ENCODE results near the gene COL6A2.
"Not testable (repeated sequence)": the region's sequence is repeated elsewhere in the genome, so short reads cannot be mapped to it uniquely, and the experiment has no call there.

Gene COL6A2

DNA sequence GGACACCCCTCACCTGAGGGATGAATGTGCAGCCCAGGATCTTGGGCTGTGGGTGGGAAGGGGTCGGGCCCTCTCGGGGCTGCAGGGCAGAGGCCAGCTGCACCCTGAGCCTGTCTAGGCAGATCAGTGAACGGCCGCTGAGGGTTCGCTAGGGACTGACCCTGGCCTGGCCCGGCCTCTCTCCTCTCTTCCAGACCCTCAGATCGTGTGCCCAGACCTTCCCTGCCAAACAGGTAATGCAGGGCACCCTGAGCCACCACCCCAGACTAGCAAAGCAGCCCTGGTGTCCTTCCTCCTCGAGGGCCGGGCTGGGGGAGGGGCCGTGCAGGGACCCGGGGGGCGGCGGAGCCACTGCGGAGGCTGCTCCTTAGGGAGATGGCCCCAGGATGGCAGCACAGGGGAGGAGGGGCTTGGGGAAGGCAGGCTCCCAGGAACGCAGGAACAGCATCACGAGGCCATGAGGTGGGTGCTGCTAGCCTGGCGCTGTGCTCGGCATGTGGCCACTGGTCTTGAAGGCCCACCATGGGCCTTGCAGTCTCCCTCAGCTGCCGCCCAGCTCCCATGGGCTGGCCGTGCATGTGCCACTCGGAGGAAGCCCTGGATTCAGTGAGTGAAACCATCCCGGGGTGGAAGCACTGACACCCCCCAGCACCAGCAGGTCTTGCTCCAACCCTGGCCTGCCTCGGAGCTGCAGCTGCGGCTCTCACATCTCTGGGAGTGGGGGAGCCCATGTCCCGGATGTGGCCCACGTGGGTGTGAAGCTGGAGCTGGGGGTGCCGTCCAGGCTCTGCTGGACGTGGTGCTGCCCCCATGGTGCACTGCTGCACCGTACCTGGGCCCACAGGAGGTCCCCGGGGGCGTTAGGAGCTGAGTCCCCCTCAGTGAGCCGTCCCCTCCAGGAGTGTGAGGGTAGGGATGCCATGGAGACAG lies 28.7 kb downstream of the COL6A2 start:
- DNase-seq (ENCODE audit: low read depth): no peak

DNA sequence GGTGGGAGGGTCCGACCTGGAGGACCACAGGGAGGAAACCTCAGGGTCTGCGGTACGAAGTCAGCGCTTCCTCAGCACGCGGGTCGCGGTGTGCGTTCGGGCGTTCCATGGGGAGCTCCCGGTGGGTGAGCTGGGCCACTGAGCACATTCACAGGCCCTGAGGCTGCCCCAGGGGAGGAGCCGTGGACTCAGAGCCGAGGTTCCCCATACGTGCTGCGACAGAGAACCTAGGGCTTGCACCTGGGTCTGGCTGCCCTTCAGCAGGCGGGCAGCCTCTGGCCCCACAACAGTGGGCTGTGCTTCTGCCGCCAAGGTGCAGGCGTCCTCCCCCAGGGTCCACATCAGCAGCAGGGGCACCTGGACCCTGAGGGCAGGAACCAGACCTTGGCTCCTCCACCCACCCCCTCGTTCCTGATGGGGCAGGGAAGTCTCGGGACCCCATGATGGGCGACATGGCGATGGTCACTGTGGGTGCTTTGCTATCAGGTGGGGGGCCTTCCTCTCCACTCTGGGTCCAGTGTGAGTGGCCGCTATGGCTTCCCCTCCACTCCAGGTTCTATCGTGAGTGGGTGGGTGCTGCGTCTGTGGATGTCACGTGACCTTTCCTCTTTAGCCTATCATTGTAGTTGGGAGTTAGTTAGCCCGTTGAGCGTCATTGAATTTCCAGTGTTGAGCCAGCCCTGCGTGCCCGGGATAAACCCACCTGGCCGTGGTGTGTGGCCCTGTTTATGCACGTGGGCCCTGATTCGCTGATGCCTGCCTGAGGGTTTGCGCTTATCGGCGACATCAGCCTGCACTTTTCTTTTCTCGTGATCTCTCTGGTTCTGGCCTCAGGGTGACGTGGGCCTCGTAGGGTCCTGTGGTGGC lies 29.6 kb downstream of the COL6A2 start:
- DNase-seq (ENCODE audit: low read depth): no peak

DNA sequence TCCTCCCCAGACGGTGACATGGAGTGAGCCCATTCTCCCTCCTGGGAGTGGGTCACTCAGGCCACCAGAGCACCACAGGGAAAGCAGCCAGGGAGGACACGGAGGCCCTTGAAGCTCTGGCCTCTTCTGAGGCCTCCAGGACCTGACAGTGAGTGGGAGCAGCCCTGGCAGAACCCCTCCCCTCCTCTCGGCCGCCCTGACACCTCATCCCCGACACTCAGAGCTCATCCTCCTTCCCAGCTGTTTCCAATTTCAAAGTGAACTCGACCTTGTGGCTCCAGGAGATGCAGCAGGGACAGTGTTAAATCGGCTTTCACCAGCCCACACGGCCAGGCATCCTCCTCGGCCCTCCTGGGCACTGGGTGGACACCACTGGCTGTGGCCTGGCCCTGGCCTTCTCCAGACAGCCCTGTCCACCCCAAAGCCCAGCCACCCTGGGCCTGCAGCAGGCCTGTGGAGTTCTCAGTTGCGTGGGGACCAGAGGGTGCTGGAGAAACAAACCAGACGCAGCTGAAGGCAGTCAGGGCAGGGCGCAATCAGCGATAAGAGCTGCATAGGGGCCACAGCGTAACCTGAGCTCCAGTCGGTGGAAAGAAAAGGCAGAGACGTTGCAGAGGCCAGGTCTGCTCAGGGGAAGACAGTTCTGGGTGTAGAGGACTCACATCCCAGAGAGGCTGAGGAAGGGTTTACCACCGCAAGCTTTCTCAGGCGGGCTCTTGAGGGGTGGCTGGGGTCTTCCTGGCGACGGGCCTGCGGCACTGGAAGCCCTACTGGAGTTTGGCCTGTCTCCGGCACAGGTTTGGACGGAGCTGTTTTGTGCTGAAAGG lies 30.4 kb downstream of the COL6A2 start:
- DNase-seq (ENCODE audit: low read depth): no peak

DNA sequence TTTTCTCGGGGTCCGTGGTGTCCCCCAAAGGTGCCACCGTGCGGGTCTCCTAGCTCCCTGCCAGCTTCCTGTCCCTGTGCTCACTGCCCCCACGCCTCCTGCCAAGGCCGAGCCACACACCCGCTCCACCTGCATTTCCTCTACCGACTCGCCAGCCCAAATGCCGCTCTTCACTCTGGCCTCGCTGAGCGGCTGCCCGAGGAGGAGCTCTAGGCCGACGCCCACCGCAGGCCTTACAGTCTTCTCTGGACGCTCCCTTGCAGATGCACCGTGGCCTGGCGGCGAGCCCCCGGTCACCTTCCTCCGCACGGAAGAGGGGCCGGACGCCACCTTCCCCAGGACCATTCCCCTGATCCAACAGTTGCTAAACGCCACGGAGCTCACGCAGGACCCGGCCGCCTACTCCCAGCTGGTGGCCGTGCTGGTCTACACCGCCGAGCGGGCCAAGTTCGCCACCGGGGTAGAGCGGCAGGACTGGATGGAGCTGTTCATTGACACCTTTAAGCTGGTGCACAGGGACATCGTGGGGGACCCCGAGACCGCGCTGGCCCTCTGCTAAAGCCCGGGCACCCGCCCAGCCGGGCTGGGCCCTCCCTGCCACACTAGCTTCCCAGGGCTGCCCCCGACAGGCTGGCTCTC lies 31.1 kb downstream of the COL6A2 start:
- DNase-seq (ENCODE audit: low read depth): no peak

DNA sequence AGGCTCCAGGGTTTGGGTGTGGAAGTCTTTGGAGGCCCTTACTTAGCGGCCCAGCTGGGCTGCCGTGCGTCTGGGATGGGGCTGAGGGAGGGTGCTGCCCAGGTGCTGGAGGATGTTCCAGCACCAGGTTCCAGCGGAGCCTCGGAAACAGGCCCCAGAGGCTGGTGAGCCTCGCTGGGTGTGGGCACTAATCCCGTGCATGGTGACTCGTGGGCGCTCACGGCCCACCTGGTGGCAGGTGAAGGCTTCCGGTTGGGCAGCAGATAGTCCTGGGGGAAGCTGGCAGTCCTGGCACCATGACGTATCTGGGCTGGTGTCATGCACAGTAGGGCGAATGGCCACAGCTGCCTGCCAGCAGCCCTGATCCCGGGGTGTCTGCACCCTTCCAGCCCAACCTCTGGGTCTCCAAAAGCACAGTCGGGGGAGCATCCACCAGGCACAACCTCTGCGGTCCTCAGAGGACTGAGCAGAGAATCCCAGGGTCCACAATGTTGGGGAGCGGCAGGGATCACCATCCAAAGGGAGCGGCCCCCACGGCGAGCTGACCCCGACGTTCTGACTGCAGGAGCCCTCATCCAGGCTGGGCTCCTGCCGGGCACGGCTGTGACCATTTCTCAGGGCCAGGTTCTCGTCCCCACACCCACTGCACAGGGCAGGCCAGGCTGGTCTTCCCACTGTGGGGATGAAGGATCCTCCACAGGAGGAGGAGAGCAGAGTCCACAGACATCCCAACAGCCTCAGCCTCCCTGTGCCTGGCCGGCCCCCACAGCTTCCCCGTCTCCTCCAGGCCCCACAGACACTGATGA lies 32.1 kb downstream of the COL6A2 start:
- no peak for DNase-seq (ENCODE audit: low read depth)

DNA sequence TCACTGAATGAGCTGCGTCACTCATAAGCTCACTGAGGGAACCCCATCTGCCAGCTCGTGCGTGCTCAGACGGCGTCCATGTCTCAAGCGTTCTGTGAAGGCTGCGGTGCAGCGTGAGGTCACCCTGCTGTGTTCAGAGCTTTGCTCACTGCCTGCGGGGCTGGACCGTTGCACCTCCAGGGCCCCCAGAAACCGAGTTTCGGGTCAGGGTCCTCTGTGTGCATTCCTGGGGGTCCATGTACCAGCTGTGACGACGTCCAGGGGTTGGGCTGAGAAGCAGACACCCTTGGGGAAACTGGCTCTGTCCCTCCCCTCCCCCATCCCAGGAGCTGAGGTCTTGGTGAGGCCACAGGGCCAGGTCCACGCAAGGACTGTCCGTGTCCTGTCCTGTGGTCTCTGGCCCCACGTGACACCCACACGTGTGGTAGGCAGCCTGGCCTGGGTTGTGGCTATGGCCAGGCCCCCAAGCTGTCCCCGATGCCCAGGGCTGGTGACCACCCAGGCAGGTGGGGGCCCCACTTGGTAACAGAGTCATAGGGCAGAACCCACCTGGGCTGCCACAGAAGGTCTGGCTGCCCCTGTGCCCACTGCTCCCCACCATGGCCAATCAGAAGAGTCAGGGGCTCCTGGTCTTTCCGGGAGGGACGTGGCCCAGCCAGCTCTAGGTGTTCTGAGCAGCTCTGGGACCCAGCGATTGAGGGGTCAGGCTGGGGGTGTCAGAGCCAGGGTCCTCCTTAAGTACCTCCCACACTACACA lies 33.1 kb downstream of the COL6A2 start:
- DNase-seq (ENCODE audit: low read depth): no peak

DNA sequence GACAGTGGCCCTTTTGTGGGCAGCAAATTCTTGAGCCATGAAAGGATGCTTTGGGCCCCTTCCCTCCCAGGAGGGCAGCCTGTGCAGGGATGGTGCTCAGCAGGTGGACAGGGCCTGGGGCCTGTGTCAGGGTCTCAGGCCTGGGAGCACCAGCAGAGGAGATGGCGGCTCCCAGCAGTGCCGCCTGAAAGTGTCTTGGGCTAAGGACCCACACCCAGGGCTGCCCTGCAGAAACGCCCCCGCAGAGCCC lies 33.6 kb downstream of the COL6A2 start:
- no peak for DNase-seq (ENCODE audit: low read depth)

DNA sequence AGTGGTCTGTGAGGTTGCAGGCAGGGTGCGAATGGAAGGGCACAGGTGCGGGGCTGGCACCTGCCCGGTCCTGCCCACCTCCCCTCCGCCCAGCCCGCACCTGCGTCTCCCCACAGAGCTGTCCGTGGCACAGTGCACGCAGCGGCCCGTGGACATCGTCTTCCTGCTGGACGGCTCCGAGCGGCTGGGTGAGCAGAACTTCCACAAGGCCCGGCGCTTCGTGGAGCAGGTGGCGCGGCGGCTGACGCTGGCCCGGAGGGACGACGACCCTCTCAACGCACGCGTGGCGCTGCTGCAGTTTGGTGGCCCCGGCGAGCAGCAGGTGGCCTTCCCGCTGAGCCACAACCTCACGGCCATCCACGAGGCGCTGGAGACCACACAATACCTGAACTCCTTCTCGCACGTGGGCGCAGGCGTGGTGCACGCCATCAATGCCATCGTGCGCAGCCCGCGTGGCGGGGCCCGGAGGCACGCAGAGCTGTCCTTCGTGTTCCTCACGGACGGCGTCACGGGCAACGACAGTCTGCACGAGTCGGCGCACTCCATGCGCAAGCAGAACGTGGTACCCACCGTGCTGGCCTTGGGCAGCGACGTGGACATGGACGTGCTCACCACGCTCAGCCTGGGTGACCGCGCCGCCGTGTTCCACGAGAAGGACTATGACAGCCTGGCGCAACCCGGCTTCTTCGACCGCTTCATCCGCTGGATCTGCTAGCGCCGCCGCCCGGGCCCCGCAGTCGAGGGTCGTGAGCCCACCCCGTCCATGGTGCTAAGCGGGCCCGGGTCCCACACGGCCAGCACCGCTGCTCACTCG lies 34.1 kb downstream of the COL6A2 start:
- DNase-seq (ENCODE audit: low read depth): no peak

DNA sequence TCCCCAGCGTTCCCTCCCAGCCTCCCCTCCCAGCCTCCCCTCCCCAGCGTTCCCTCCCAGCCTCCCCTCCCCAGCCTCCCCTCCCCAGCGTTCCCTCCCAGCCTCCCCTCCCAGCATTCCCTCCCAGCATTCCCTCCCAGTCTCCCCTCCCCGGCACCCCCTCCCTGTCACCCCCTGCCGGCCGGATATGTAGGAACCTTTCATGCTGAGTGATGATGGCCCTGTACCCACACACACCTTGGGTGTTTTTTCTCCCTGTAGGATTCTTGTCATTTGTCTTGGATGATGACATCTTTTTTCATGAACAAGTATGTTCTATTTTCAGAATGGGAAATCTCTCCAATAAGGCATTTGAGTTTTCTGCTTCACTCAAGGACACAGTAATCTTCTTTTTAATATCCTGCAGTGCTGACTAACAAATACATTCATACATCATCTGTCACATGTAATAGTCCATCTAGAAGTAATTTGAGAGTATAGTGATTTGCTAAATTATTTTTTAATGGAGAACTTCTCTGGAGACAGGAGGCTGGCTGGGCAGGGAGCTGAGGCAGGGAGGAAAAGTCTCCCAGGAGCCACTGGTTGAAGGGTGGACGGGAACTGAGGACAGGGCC lies 38.0 kb downstream of the COL6A2 start:
- DNase-seq (ENCODE audit: low read depth): no peak

DNA sequence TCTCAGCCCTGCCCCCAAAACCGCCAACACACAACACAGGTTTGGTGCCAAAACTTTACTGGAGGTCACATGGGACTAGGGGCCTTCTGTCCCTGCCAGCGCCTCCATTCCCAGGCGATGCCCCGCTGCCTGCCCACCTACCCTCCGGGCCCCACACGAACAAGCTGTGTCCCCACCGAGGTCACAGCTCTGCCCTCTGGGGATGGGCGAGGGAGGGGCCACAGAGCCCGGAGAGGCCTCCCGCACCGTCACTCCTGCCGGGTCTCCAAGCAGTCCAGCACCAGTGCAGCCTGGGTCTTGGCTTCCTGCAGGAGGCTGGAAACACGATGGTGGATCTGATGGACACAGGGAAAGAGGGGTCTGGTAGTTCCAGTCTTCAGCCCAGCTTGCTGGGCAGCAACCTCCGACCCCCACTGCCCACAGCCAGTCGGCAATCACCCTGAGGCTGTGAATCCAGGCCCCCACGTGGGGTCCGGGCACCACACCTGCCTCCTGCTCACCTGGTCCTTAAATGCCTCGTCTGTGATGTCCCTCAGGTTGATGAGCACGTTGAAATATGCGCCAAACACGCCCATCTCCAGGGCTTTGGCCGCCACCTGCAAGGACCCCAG lies 38.9 kb downstream of the COL6A2 start:
- DNase-seq (ENCODE audit: low read depth): no peak

DNA sequence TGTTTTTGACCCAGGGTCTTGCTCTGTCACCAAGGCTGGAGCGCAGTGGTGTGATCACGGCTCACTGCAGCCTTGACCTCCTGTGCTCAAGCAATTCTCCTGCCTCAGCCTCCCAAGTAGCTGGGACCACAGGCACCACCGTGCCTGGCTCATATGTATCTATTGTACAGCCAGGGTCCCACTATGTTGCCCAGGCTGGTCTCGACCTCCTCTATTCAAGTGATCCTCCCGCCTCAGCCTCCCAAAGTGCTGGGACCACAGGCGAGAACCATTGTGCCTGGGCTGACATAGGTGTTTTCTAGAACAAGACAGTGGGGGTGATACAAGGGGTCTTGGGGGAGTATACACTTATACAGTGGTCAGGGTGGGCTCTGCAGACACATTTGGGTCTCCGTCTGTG lies 40.0 kb downstream of the COL6A2 start:
- no peak for DNase-seq (ENCODE audit: low read depth)

DNA sequence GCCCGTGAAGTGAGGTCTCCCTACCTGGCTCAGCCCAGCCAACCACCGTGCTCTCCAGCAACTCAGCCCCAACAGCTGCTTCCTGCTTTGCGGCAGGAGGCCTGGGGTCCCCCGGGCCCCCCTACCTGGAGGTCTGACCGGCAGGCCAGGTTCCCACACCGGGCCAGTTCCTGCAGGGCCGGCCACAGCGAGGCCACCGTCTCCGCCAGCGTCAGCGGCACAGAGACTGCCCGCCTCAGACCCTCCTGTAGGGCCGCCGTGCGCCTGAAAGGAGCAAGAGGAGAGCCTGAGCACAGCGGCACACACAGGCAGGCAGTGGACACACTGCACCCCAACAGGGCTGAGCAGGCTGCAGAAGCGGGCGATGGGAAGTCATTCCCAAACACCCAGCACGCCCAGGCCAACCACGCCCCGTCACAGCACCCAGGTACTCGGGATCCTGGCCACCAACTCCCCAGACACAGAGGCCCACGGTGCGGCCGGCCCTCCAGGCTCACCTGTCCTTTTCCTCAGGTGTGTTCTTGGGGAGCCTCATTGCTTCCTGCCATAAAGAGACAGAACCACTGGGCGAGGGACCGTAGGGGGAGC lies 40.6 kb downstream of the COL6A2 start:
- no peak for DNase-seq (ENCODE audit: low read depth)

DNA sequence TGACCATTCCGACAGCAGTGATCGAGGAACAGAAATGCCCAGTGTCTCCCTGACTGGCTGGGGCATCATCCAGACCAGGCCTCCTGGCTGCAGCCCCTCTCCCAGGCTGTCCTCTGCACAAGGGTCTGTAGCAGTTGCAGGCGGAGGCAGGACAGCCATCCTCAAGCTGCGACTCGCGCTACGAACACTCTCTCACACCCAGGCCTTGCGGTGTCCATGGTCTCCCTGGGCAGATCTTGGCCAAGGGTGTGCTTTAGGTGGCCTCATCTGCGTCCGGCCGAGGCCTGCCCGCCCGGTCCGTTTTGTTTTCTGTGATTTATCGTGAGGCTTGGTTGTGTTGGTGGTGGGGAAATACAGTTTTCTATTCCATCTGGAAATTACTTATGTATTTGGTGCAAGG lies 41.8 kb downstream of the COL6A2 start:
- DNase-seq (ENCODE audit: low read depth): no peak

DNA sequence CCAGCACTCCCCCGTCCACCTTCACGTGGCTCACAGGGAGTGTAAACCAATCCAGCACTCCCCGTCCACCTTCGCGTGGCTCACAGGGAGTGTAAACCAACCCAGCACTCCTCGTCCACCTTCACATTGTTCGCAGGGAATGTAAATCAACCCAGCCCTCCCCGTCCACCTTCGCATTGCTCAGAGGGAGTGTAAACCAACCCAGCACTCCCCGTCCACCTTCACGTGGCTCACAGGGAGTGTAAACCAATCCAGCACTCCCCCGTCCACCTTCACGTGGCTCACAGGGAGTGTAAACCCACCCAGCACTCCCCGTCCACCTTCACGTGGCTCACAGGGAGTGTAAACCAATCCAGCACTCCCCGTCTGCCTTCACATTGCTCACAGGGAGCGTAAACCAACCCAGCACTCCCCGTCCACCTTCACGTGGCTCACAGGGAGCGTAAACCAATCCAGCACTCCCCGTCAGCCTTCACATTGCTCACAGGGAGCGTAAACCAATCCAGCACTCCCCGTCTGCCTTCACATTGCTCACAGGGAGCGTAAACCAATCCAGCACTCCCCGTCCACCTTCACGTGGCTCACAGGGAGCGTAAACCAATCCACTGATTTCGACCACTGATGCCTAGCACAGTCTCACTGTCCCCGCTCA lies 42.6 kb downstream of the COL6A2 start:
- DNase-seq (ENCODE audit: low read depth): not testable (repeated sequence)

DNA sequence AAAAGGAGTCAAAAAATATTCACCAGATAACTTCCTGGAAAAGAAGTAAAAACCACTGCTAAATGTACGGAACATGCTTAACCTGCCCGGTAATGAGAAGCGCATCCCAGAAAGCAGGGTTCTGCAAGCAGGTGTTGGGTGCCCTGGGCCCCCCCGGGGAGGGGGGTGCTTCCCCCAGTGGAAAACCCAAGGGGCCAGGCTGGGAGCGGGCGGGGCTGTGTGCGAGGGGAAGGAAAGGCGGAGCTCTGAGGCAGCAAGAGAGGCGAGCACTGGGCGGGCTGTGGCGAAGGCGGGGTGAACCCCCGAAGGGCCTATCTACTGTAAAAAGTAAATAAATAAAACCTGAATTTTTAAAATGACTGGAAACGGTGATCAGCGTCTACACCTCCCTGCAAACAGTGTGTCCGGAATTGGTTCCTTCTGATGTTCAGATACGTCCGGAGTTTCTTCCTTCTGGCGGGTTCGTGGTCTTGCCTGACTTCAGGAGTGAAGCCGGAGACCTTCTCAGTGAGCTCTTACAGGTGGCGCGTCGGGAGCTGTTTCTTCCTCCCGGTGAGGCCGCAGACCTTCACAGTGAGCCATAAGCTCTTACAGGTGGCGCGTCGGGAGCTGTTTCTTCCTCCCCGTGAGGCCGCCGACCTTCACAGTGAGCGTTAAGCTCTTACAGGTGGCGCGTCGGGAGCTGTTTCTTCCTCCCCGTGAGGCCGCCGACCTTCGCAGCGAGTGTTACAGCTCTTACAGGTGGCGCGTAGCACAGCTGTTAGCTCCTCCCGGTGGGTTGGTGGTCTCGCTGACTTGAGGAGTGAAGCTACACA lies 44.1 kb downstream of the COL6A2 start:
- no peak for DNase-seq (ENCODE audit: low read depth)

DNA sequence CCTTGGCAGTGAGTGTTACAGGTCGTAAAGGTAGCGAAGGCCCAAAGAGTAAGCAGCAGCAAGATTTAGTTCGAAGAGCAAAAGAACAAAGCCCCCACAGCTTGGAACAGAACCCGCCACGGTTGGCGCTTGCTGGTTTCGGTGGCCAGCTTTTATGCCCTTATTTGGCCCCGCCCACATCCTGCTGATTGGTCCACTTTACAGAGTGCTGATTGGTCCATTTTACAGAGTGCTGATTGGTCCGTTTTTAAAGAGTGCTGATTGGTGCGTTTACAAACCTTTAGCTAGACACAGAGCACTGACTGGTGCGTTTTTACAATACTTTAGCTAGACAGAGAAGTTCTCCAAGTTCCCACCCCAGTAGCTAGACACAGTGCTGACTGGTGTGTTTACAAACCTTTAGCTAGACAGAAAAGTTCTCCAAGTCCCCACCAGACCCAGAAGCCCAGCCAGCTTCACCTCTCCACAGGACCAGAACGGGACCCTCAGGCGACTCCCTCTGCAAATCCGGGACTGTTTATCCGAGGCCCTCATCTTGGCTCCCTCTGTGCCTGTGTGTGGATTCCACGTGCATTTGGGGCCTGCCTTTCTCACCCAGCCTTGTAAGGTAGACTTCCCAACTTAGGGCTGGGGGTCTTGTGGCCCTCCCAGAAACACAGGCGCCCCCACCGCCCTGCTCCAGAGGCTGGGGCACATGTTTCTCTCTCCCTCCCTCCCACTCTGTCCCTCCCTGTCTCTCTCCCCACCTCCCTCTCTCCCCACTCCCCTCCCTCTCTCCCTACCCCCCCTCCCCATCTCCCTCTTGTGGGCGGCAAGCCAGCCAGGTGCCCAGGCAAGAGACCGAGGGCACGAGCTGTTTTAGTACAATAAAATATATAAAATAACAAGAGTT lies 44.9 kb downstream of the COL6A2 start:
- no peak for DNase-seq (ENCODE audit: low read depth)
